Upper lobe of left lung (tissue), 6 donors: Measurements from ENCODE around the gene TRAPPC11. TPM values are rescaled to one million over a fixed set of nuclear protein-coding genes. Genes with fewer than 3 reads are reported as not detected.
A peak's percentile ranks its signal among the peaks of the same experiment; 100 is the strongest.

Experiments
- ATAC-seq, 2 donors: fragments of 200-7000 bp; cut with Tn5 transposase; one replicate each; pipeline ENCODE4 v1.9.1; 2022; ENCODE audit warnings: mild to moderate bottlenecking in 2 of 2, moderate library complexity in 2 of 2; ENCODE audit not compliant: low FRiP score in 2 of 2
- DNase-seq, 2 donors: peaks; one replicate each; pipeline ENCODE4 v3.0.0-alpha.2; 2019 to 2020
- H3K27ac ChIP-seq, 4 donors: fragments of 200-600 bp; sonication (generic); one replicate each; pipeline ENCODE4 v1.5.1; 2016 to 2019
- H3K27me3 ChIP-seq, 4 donors: fragments of 200-600 bp; sonication (generic); one replicate each; pipeline ENCODE4 v1.5.1; 2017 to 2019
- H3K36me3 ChIP-seq, 4 donors: fragments of 200-600 bp; sonication (generic); one replicate each; pipeline ENCODE4 v1.5.1; 2016 to 2019
- H3K4me1 ChIP-seq, 4 donors: fragments of 200-600 bp; sonication (generic); one replicate each; pipeline ENCODE4 v1.5.1; 2018 to 2019
- H3K4me3 ChIP-seq, 4 donors: fragments of 200-600 bp; sonication (generic); one replicate each; pipeline ENCODE4 v1.5.1; 2017 to 2019; ENCODE audit warnings: mild to moderate bottlenecking in 2 of 4, moderate library complexity in 1 of 4
- H3K9me3 ChIP-seq, 4 donors: fragments of 200-600 bp; sonication (generic); one replicate each; pipeline ENCODE4 v1.5.1; 2018 to 2019
- EP300 ChIP-seq, 4 donors: sonication (generic); formaldehyde crosslinking; IDR thresholded peaks; one replicate each; pipeline ENCODE4 v1.5.1; 2017; ENCODE audit warnings: antibody characterized with exemption in 4 of 4, control low read depth in 2 of 4
- POLR2A ChIP-seq, 4 donors: fragments of 450-650 bp; IDR thresholded peaks; one replicate each; pipeline ENCODE4 v1.5.1; 2016 to 2017; ENCODE audit warnings: antibody characterized with exemption in 4 of 4, mild to moderate bottlenecking in 2 of 4
- POLR2AphosphoS5 ChIP-seq, 2 donors: sonication (generic); formaldehyde crosslinking; IDR thresholded peaks; one replicate each; pipeline ENCODE4 v1.5.1; 2017; ENCODE audit warnings: antibody characterized with exemption in 2 of 2
- WGBS, 2 donors: methylation state at CpG; one replicate each; pipeline ENCODE4 v1.1.5; 2017 to 2018; 5-methylcytosine and 5-hydroxymethylcytosine counted together
- total RNA-seq, 6 donors: library from RNA; depleted of rRNA in 4 of 6; stranded (reverse); fragments of >200 nt in 4 of 6; gene quantifications; one replicate each; pipeline versions ENCODE4 v1.1.0 to v1.2.1, GENCODE V29; 2016 to 2021
- TF ChIP-seq, protein P1 (sequence below), 6 experiments: fragments of 450-650 bp in 4 of 6; fragments of 200-600 bp in 2 of 6; sonication (generic) in 2 of 6; IDR thresholded peaks; one replicate each; pipeline ENCODE4 v1.5.1; 2016 to 2019; ENCODE audit warnings: antibody characterized with exemption in 6 of 6
- donor health status: DM: no; HTN: no; CAD: no; lungs with moderate emphysema.
- donor health status: DM: no; HTN: yes; CAD: no; lungs with severe emphysema.

The TRAPPC11 gene
- total RNA-seq, 6 donors from 2014 or later = 33.0 to 73.3 (median 39.1) TPM

DNA sequence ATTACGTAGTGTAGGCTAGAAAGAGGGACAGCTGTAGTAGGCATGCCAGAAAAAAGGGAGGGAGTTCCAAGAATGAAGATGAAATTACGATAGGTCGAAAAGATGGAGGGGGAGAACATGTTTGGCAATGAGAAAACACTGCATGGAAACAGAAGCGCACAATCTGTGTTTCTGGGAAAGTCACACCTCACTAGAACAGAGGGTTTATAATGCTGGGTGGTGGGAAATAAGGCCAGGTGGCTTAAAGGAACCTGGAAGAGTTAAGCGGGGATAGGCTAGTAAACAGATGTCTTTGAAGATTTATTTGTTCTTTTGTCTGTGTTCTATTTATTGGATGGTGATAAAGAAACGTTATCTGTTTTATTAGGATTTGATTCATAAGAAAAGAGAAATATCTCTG, 29.1 kb downstream of the TRAPPC11 start:
- Histone ChIP-seq H3K27ac (no peak overlapping the region), H3K36me3 (peaks cover 25 to 93% (median 49%) of the 10 kb centered on the region in 4 donors), H3K4me1 (no peaks in the 10 kb centered on the region), H3K27me3 (no peaks in the 10 kb centered on the region), H3K9me3 (no peaks in the 10 kb centered on the region), H3K4me3 (no peak overlapping the region)
- no peak for DNase-seq
- TF ChIP-seq EP300 (IDR thresholded peaks at IDR 0.05) (no peak), POLR2AphosphoS5 (IDR thresholded peaks at IDR 0.05) (no peak), POLR2A (IDR thresholded peaks at IDR 0.05) (no peak)
- TF ChIP-seq, protein P1, sequence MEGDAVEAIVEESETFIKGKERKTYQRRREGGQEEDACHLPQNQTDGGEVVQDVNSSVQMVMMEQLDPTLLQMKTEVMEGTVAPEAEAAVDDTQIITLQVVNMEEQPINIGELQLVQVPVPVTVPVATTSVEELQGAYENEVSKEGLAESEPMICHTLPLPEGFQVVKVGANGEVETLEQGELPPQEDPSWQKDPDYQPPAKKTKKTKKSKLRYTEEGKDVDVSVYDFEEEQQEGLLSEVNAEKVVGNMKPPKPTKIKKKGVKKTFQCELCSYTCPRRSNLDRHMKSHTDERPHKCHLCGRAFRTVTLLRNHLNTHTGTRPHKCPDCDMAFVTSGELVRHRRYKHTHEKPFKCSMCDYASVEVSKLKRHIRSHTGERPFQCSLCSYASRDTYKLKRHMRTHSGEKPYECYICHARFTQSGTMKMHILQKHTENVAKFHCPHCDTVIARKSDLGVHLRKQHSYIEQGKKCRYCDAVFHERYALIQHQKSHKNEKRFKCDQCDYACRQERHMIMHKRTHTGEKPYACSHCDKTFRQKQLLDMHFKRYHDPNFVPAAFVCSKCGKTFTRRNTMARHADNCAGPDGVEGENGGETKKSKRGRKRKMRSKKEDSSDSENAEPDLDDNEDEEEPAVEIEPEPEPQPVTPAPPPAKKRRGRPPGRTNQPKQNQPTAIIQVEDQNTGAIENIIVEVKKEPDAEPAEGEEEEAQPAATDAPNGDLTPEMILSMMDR (IDR thresholded peaks at IDR 0.05) = no peak
- WGBS, 2 donors = 75 to 78% methylated on average over 6 of the region's 6 CpGs
- no peak for ATAC-seq

DNA sequence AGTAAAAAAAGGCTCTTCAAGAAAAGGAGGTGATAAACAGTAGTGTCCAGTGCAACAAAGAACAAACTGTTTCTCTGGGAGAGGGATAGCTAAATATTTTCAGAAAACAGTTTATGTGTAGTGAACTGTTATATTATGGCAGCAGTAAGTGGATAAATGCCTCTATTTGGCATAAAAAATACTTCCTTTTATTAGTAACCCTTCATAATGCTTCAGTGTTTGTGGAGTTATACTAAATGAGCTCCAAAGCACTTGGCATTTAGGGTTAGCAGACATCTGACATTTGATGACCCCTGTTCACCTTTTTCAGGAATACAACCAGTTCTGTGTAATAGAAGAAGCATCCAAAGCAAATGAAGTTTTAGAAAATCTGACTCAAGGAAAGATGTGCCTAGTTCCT, 31.9 kb downstream of the TRAPPC11 start:
- Histone ChIP-seq H3K9me3 (no peaks in the 10 kb centered on the region), H3K4me3 (no peak overlapping the region), H3K27ac (no peak overlapping the region), H3K27me3 (no peaks in the 10 kb centered on the region), H3K4me1 (no peaks in the 10 kb centered on the region), H3K36me3 (peaks cover 41 to 93% (median 57%) of the 10 kb centered on the region in 4 donors)
- ATAC-seq = no peak
- no peak for DNase-seq
- TF ChIP-seq POLR2A (IDR thresholded peaks at IDR 0.05) (no peak), EP300 (IDR thresholded peaks at IDR 0.05) (no peak), POLR2AphosphoS5 (IDR thresholded peaks at IDR 0.05) (no peak)
- TF ChIP-seq, protein P1 (IDR thresholded peaks at IDR 0.05) = no peak

DNA sequence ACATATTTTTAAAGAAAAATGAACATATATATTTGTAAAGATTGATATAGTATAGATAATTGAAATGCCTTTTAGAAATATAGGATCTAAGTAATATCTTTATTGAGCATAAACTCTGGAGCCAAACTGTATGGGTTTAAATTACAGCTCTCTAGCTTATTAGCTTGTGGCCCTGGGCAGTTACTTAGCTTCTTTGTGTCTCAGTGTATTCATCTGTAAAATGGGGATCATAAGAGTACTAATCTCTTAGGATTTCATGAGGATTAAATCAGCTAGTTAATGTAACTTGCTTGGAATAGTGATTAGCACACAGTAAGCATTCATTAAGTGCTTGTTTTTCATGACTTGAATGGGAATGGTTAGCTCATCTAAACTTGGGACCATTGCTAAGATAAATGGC, 32.8 kb downstream of the TRAPPC11 start:
- TF ChIP-seq EP300 (IDR thresholded peaks at IDR 0.05) = no peak
- no peak for TF ChIP-seq POLR2AphosphoS5 (IDR thresholded peaks at IDR 0.05)
- TF ChIP-seq, protein P1 (IDR thresholded peaks at IDR 0.05) = no peak
- TF ChIP-seq POLR2A (IDR thresholded peaks at IDR 0.05) = no peak
- no peaks in the 10 kb centered on the region for H3K4me1 ChIP-seq
- H3K4me3 ChIP-seq = no peak overlapping the region
- H3K36me3 ChIP-seq = peaks cover 38 to 93% (median 56%) of the 10 kb centered on the region in 4 donors
- no peaks in the 10 kb centered on the region for H3K9me3 ChIP-seq
- no peak overlapping the region for H3K27ac ChIP-seq
- DNase-seq (no peak), ATAC-seq (no peak)
- H3K27me3 ChIP-seq = no peaks in the 10 kb centered on the region

DNA sequence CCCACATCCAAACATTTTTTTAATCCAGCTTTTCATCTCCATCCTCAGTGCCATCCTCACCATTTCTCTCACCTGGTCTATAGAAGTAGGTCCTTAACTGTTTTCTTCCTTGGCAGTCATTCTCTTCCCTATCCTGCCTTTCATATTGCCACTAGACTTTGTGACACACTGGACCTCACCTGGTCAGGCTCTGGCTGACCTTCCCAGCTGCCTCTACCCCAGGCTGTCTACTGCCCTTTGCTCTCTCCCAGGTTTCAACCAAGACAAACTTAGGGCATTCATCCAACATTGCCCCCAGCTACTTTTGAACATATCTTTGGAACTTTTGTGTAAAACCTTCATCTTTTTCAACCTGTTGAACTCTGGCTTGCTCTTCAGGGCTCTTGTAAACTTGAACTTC, 39.8 kb downstream of the TRAPPC11 start:
- no peak for ATAC-seq
- no peaks in the 10 kb centered on the region for H3K27me3 ChIP-seq
- no peaks in the 10 kb centered on the region for H3K9me3 ChIP-seq
- H3K36me3 ChIP-seq = peaks cover 46 to 100% (median 69%) of the 10 kb centered on the region in 4 donors
- TF ChIP-seq POLR2A (IDR thresholded peaks at IDR 0.05) (no peak), EP300 (IDR thresholded peaks at IDR 0.05) (no peak), POLR2AphosphoS5 (IDR thresholded peaks at IDR 0.05) (no peak)
- TF ChIP-seq, protein P1 (IDR thresholded peaks at IDR 0.05) = no peak
- no peak overlapping the region for H3K27ac ChIP-seq
- no peak for DNase-seq
- no peak overlapping the region for H3K4me3 ChIP-seq
- H3K4me1 ChIP-seq = peaks cover 0 to 10% (median 0%) of the 10 kb centered on the region in 4 donors

DNA sequence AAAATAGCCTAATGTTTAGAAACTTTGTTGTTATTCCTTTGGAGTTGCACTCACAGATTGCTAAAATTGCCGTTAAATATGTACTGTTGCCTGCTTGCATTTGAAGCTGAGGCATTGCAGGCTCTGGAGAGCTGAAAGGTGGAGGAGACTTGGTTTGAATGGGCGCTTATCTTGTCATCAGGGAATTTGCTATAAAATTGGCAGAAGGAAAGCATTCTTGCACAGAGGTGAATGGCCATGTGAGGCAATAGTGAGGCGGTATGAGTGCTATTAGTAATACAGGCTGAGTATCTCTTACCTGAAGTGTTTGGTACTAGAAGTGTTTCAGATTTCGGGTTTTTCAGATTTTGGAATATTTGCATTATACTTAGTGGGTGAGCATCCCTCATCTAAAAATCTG, 41.3 kb downstream of the TRAPPC11 start:
- no peak overlapping the region for H3K4me3 ChIP-seq
- TF ChIP-seq, protein P1 (IDR thresholded peaks at IDR 0.05) = no peak
- TF ChIP-seq POLR2AphosphoS5 (IDR thresholded peaks at IDR 0.05) (no peak), POLR2A (IDR thresholded peaks at IDR 0.05) (no peak), EP300 (IDR thresholded peaks at IDR 0.05) (no peak)
- peaks cover 0 to 10% (median 0%) of the 10 kb centered on the region in 4 donors for H3K4me1 ChIP-seq
- no peaks in the 10 kb centered on the region for H3K27me3 ChIP-seq
- no peak for DNase-seq
- H3K36me3 ChIP-seq = peaks cover 33 to 94% (median 60%) of the 10 kb centered on the region in 4 donors
- H3K27ac ChIP-seq = no peak overlapping the region
- H3K9me3 ChIP-seq = no peaks in the 10 kb centered on the region
- peak in 1 of 2 donors; percentile 46 for ATAC-seq
- WGBS, 2 donors = 53 to 85% methylated on average over 4 of the region's 4 CpGs
